A549 (cell line): ENCODE data around the gene CXCL14.

Source experiments
- CTCF ChIP-seq: fragments of >200 bp; sonication (Bioruptor Twin); formaldehyde crosslinking; IDR thresholded peaks from 3 replicates; pipeline ENCODE4 v1.5.1; 2016
- GATA3 ChIP-seq: IDR thresholded peaks from 2 replicates; pipeline ENCODE4 v1.6.1; 2012; ENCODE audit warnings: borderline replicate concordance
- HOXA7 ChIP-seq: fragments of 250-450 bp; sonication (Bioruptor Pico); IDR thresholded peaks from 2 replicates; pipeline ENCODE4 v1.5.0; 2020; ENCODE audit warnings: mild to moderate bottlenecking, moderate library complexity
- POLR2A ChIP-seq: IDR thresholded peaks from 2 replicates; pipeline ENCODE4 v1.6.1; 2012; ENCODE audit warnings: mild to moderate bottlenecking, low read length
- SMC3 ChIP-seq: fragments of >200 bp; sonication (Bioruptor Twin); formaldehyde crosslinking; IDR thresholded peaks from 3 replicates; pipeline ENCODE4 v1.6.1; 2018; ENCODE audit warnings: inconsistent platforms

- TF ChIP-seq SMC3 (no peak), CTCF (no peak), HOXA7 (CRISPR knock-in tag) (no peak), POLR2A (no peak), GATA3 (no peak)
Measured at GRCh38 chr5:135561266-135561665, 17.5 kb downstream of the CXCL14 start.
